Osteoblast (primary cell): Measurements from ENCODE around the gene AGBL1. TPM values are rescaled to one million over a fixed set of nuclear protein-coding genes. Genes with fewer than 3 reads are reported as not detected.
A peak's percentile ranks its signal among the peaks of the same experiment; 100 is the strongest.

Source experiments
- DNase-seq: peaks from one replicate; pipeline ENCODE4 v3.0.0; 2011; ENCODE audit warnings: low spot score, mixed read lengths; ENCODE audit not compliant: insufficient read length; ENCODE audit errors: missing footprints
- H2AFZ ChIP-seq: 2 replicates; pipeline ENCODE4 v1.6.0; 2011; ENCODE audit warnings: mild to moderate bottlenecking, low read length
- H3K27ac ChIP-seq: 2 replicates; pipeline ENCODE4 v1.5.1; 2011; ENCODE audit warnings: mild to moderate bottlenecking, low read depth, low read length, moderate library complexity
- H3K27me3 ChIP-seq: 2 replicates; pipeline ENCODE4 v1.6.0; 2012; ENCODE audit warnings: mild to moderate bottlenecking, control low read depth, inconsistent platforms, low read length, moderate library complexity; ENCODE audit not compliant: insufficient read depth
- H3K36me3 ChIP-seq: 2 replicates; pipeline ENCODE4 v1.5.1; 2011; ENCODE audit warnings: mild to moderate bottlenecking, low read length, control low read depth, moderate library complexity; ENCODE audit not compliant: insufficient read depth
- H3K4me1 ChIP-seq: 2 replicates; pipeline ENCODE4 v1.5.1; 2011; ENCODE audit warnings: mild to moderate bottlenecking, low read length, control low read depth, moderate library complexity; ENCODE audit not compliant: insufficient read depth
- H3K4me2 ChIP-seq: 2 replicates; pipeline ENCODE4 v1.6.0; 2011; ENCODE audit warnings: mild to moderate bottlenecking, low read length; ENCODE audit not compliant: insufficient read depth
- H3K4me3 ChIP-seq: fragments of 200-600 bp; sonication (generic); 3 replicates; pipeline ENCODE4 v1.5.1; 2012; ENCODE audit warnings: mild to moderate bottlenecking, low read length, inconsistent platforms; ENCODE audit not compliant: insufficient read depth
- H3K79me2 ChIP-seq: 2 replicates; pipeline ENCODE4 v1.6.0; 2012; ENCODE audit warnings: mild to moderate bottlenecking, low read length, control low read depth, inconsistent platforms; ENCODE audit not compliant: insufficient read depth
- H3K9me3 ChIP-seq: 2 replicates; pipeline ENCODE4 v1.5.1; 2011; ENCODE audit warnings: low read depth, low read length, control low read depth
- H4K20me1 ChIP-seq: 2 replicates; pipeline ENCODE4 v1.6.0; 2012; ENCODE audit warnings: mild to moderate bottlenecking, low read length, control low read depth; ENCODE audit not compliant: insufficient read depth
- CTCF ChIP-seq: IDR thresholded peaks from 2 replicates; pipeline ENCODE4 v1.5.1; 2011; ENCODE audit warnings: mild to moderate bottlenecking, low read depth, low read length, moderate library complexity; ENCODE audit errors: extremely low read depth
- total RNA-seq: library from RNA; depleted of rRNA; stranded (reverse); fragments of >200 nt; gene quantifications from 2 replicates; pipeline ENCODE4 v1.2.3, GENCODE V29; 2012

Gene AGBL1
- total RNA-seq, 1 donor: not detected

- peak overlapping the region; percentile 47 for H3K4me2 ChIP-seq
- no peaks in the 10 kb centered on the region for H4K20me1 ChIP-seq
- no peak for DNase-seq
Measured at GRCh38 chr15:86879250-86880229, 799.9 kb downstream of the AGBL1 start.

DNA sequence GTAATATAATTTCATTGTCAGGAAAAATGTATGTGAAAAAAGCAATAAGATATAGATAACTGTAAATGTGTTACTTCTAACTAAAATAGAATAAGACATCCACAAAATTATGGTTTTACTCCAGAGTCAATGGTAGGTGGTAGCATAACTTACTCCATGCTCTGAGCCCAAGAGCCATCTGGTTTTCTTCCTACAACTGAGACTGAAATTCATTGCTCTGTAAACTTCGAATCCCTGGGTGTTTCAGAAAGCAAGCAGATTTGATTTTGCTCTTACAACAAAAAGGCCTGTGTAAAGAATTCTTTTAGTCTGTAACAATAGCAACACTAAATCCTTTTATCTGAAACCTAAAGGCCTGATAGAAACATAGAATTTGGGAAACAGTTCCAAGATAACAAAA is 805.9 kb downstream of the AGBL1 start:
- Histone ChIP-seq H3K27me3 (no peaks in the 10 kb centered on the region), H2AFZ (no peak overlapping the region), H3K4me2 (no peak overlapping the region), H3K27ac (no peak overlapping the region), H4K20me1 (no peaks in the 10 kb centered on the region), H3K9me3 (no peaks in the 10 kb centered on the region), H3K4me1 (no peaks in the 10 kb centered on the region), H3K36me3 (no peaks in the 10 kb centered on the region), H3K79me2 (no peaks in the 10 kb centered on the region), H3K4me3 (no peak overlapping the region)
- TF ChIP-seq CTCF: no peak
- no peak for DNase-seq

More at GRCh38 chr15:86879250-86880229, 799.9 kb downstream of the AGBL1 start:
- no peak for TF ChIP-seq CTCF
- H3K9me3 ChIP-seq: no peaks in the 10 kb centered on the region
- no peaks in the 10 kb centered on the region for H3K36me3 ChIP-seq
- H3K79me2 ChIP-seq: no peaks in the 10 kb centered on the region
- no peaks in the 10 kb centered on the region for H3K27me3 ChIP-seq
- no peaks in the 10 kb centered on the region for H3K4me1 ChIP-seq
- H3K4me3 ChIP-seq: no peak overlapping the region
- H2AFZ ChIP-seq: no peak overlapping the region
- H3K27ac ChIP-seq: no peak overlapping the region

DNA sequence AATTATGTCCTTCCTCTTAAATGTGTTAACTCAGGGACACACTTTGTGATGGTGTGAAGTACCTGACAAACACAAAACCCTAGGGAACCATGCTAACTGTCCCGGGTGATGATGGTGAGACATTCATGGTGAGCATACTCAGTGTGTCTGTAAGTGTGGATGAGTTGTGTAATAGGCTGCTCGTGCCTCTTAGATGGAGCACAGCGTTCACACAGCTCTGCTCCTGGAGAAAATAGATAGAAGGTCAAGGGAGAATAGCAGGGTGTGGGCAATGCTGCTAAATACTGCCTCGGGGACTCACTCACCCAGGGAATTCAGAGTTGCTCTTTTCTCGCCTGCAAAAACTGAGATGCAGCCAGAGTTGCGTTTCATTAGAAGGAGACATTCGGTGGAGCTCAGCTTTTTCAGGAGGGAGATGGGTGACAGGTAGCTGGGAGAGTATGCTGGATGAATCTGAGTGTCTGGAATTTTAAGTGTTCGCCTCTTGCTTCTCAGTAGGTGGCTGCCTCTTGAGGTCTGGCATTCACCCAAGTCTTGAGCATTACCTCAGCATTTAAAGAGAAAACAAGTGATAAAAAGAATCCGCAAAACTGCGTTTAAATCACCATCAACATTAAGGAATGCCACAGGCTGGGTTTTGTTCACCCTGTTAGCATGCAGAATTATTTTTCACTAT is 813.2 kb downstream of the AGBL1 start:
- no peaks in the 10 kb centered on the region for H3K27me3 ChIP-seq
- no peak overlapping the region for H3K4me3 ChIP-seq
- TF ChIP-seq CTCF: no peak
- H3K9me3 ChIP-seq: no peaks in the 10 kb centered on the region
- no peaks in the 10 kb centered on the region for H3K36me3 ChIP-seq
- H3K4me1 ChIP-seq: no peaks in the 10 kb centered on the region
- H4K20me1 ChIP-seq: no peaks in the 10 kb centered on the region
- no peaks in the 10 kb centered on the region for H3K79me2 ChIP-seq
- DNase-seq: no peak
- no peak overlapping the region for H2AFZ ChIP-seq
- no peak overlapping the region for H3K27ac ChIP-seq
- H3K4me2 ChIP-seq: no peak overlapping the region

- Histone ChIP-seq H3K4me2 (no peak overlapping the region), H3K36me3 (no peaks in the 10 kb centered on the region), H3K4me1 (no peaks in the 10 kb centered on the region), H3K4me3 (no peak overlapping the region), H2AFZ (no peak overlapping the region), H3K79me2 (no peaks in the 10 kb centered on the region), H3K27ac (no peak overlapping the region), H3K9me3 (no peaks in the 10 kb centered on the region), H4K20me1 (no peaks in the 10 kb centered on the region), H3K27me3 (no peaks in the 10 kb centered on the region)
- TF ChIP-seq CTCF: no peak
- DNase-seq: no peak
Measured at GRCh38 chr15:86894269-86894668, 814.6 kb downstream of the AGBL1 start.
